ENCODE results near the gene RASSF8. TPM values are rescaled to one million over a fixed set of nuclear protein-coding genes. Genes with fewer than 3 reads are reported as not detected.

Gene RASSF8
- total RNA-seq, 1 donor from 2014 or later = 39.5 TPM

GRCh38 chr12:25988505-25988904 is 30.0 kb downstream of the RASSF8 start:
- H3K79me2 ChIP-seq (ENCODE audit: insufficient read depth, low read length) = peaks cover 98% of the 10 kb centered on the region
- peaks cover 18% of the 10 kb centered on the region for H4K20me1 ChIP-seq (ENCODE audit: insufficient read depth, low read length)
- no peaks in the 10 kb centered on the region for H3K36me3 ChIP-seq (ENCODE audit: insufficient read depth, low read length)
- no peak overlapping the region for H3K27ac ChIP-seq (ENCODE audit: low read depth, low read length)
- Mint-ChIP-seq H3K36me3 (ENCODE audit: low read depth, unreplicated experiment) (peaks cover 2% of the 10 kb centered on the region), H3K27me3 (ENCODE audit: low read depth, unreplicated experiment) (no peaks in the 10 kb centered on the region), H3K27ac (ENCODE audit: unreplicated experiment) (no peak overlapping the region), H3K4me1 (ENCODE audit: low read depth, unreplicated experiment) (peaks cover 2% of the 10 kb centered on the region), H3K4me3 (ENCODE audit: unreplicated experiment) (no peak overlapping the region), H3K9me3 (ENCODE audit: unreplicated experiment) (no peaks in the 10 kb centered on the region)
- no peaks in the 10 kb centered on the region for H3K27me3 ChIP-seq (ENCODE audit: insufficient read depth, low read length)
- no peak overlapping the region for H3K4me2 ChIP-seq (ENCODE audit: low read length)
- no peak for FAIRE-seq
- no peaks in the 10 kb centered on the region for H3K9me3 ChIP-seq (ENCODE audit: insufficient read depth, low read depth, low read length)
- TF ChIP-seq EZH2 (IDR thresholded peaks at IDR 0.05; ENCODE audit: insufficient read depth, low read length) = no peak
- TF ChIP-seq CTCF (IDR thresholded peaks at IDR 0.05; ENCODE audit: insufficient read depth, low read depth, low read length) = no peak
- no peak overlapping the region for H3K9ac ChIP-seq (ENCODE audit: low read length)
- no peak overlapping the region for H3K4me3 ChIP-seq (ENCODE audit: insufficient read depth, low read depth, low read length)
- H2AFZ ChIP-seq (ENCODE audit: low read depth, low read length) = no peak overlapping the region
- no peak for DNase-seq (ENCODE audit: low read depth)
- peaks cover 14% of the 10 kb centered on the region for H3K4me1 ChIP-seq (ENCODE audit: insufficient read depth, low read length)

DNA sequence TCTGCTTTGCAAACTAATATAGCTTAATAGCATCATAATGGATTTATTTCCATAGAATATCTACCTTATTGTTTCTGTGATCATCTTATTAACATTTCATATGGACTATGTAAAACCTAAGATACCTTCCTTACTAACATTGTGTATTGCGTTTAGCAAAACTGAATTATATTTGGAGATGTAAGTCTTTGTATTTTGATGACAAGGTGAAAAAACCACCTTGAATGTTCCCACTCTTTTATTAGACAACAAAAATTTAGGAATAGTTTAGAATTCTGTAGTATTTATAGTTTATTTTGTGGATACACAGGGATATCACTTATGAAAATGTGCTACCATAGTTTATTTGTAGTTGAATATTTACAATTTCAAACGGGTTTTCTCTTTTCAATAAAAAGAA is 32.0 kb downstream of the RASSF8 start:
- Mint-ChIP-seq H3K27ac (ENCODE audit: unreplicated experiment) (no peak overlapping the region), H3K36me3 (ENCODE audit: low read depth, unreplicated experiment) (peaks cover 2% of the 10 kb centered on the region), H3K4me1 (ENCODE audit: low read depth, unreplicated experiment) (peaks cover 13% of the 10 kb centered on the region), H3K4me3 (ENCODE audit: unreplicated experiment) (no peak overlapping the region), H3K27me3 (ENCODE audit: low read depth, unreplicated experiment) (no peaks in the 10 kb centered on the region), H3K9me3 (ENCODE audit: unreplicated experiment) (no peaks in the 10 kb centered on the region)
- no peak for DNase-seq (ENCODE audit: low read depth)
- TF ChIP-seq EZH2 (IDR thresholded peaks at IDR 0.05; ENCODE audit: insufficient read depth, low read length) (no peak), CTCF (IDR thresholded peaks at IDR 0.05; ENCODE audit: insufficient read depth, low read depth, low read length) (no peak)
- Histone ChIP-seq H3K79me2 (ENCODE audit: insufficient read depth, low read length) (peaks cover 95% of the 10 kb centered on the region), H3K9ac (ENCODE audit: low read length) (no peak overlapping the region), H3K27ac (ENCODE audit: low read depth, low read length) (no peak overlapping the region), H3K9me3 (ENCODE audit: insufficient read depth, low read depth, low read length) (no peaks in the 10 kb centered on the region), H2AFZ (ENCODE audit: low read depth, low read length) (no peak overlapping the region), H3K27me3 (ENCODE audit: insufficient read depth, low read length) (no peaks in the 10 kb centered on the region), H3K4me3 (ENCODE audit: insufficient read depth, low read depth, low read length) (no peak overlapping the region), H3K4me2 (ENCODE audit: low read length) (no peak overlapping the region), H3K36me3 (ENCODE audit: insufficient read depth, low read length) (no peaks in the 10 kb centered on the region), H4K20me1 (ENCODE audit: insufficient read depth, low read length) (peaks cover 13% of the 10 kb centered on the region), H3K4me1 (ENCODE audit: insufficient read depth, low read length) (peaks cover 31% of the 10 kb centered on the region)
- peak; percentile 23 for FAIRE-seq

DNA sequence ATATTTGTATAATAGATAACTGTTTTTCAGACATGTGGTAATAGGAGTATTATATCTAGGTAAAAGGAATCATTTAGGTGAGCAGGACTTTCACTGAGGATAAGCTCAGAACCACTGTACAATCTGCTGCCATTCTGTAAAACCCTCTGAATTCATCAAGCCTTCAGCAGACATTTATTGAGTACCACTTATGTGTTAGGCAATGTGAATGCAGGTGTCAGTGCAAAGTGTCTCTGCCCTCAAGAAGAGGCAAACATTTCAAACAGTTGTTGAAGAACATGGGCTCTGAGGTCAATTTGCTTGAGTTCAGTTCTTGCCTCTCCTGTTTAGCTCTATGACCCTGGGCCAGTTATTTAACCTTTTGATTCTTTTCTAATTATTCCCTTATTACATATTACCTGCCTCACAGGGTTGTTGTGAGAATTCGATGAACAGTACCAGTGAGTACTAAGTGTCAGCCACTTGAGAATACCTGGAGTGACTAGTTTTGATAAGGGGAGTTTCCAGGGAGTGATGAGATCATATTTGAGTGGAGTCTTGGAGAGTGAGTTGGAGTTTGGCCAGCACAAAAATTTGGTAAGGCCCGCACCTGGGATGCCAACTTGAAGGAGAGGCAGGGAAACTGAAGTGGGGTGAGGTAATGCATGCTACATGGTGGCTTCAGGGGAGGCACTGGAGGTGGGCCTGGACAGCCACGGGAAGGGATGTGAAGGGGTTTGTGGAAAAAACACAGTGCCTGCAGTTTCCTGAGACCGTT is 33.7 kb downstream of the RASSF8 start:
- Histone ChIP-seq H3K4me2 (ENCODE audit: low read length) (peak overlapping the region; percentile 8), H3K36me3 (ENCODE audit: insufficient read depth, low read length) (no peaks in the 10 kb centered on the region), H3K27me3 (ENCODE audit: insufficient read depth, low read length) (no peaks in the 10 kb centered on the region), H3K4me1 (ENCODE audit: insufficient read depth, low read length) (peaks cover 48% of the 10 kb centered on the region), H3K9ac (ENCODE audit: low read length) (peak overlapping the region; percentile 81), H4K20me1 (ENCODE audit: insufficient read depth, low read length) (no peaks in the 10 kb centered on the region), H3K79me2 (ENCODE audit: insufficient read depth, low read length) (peaks cover 95% of the 10 kb centered on the region), H3K9me3 (ENCODE audit: insufficient read depth, low read depth, low read length) (no peaks in the 10 kb centered on the region), H3K27ac (ENCODE audit: low read depth, low read length) (peak overlapping the region; percentile 92), H2AFZ (ENCODE audit: low read depth, low read length) (no peak overlapping the region), H3K4me3 (ENCODE audit: insufficient read depth, low read depth, low read length) (no peak overlapping the region)
- peaks cover 2% of the 10 kb centered on the region for H3K36me3 Mint-ChIP-seq (ENCODE audit: low read depth, unreplicated experiment)
- H3K4me3 Mint-ChIP-seq (ENCODE audit: unreplicated experiment) = no peak overlapping the region
- no peak overlapping the region for H3K27ac Mint-ChIP-seq (ENCODE audit: unreplicated experiment)
- DNase-seq (ENCODE audit: low read depth) (peak; percentile 45), FAIRE-seq (no peak)
- H3K9me3 Mint-ChIP-seq (ENCODE audit: unreplicated experiment) = no peaks in the 10 kb centered on the region
- peaks cover 29% of the 10 kb centered on the region for H3K4me1 Mint-ChIP-seq (ENCODE audit: low read depth, unreplicated experiment)
- no peaks in the 10 kb centered on the region for H3K27me3 Mint-ChIP-seq (ENCODE audit: low read depth, unreplicated experiment)
- TF ChIP-seq EZH2 (IDR thresholded peaks at IDR 0.05; ENCODE audit: insufficient read depth, low read length) = no peak
- TF ChIP-seq CTCF (IDR thresholded peaks at IDR 0.05; ENCODE audit: insufficient read depth, low read depth, low read length) = no peak
